K562 (cell line): ENCODE data around the gene TMEM63C. TPM values are rescaled to one million over a fixed set of nuclear protein-coding genes. Genes with fewer than 3 reads are reported as not detected.

Experiments used
- ATAC-seq: fragments of 200-7000 bp; cut with Tn5 transposase; 3 replicates; pipeline ENCODE4 v1.9.1; 2020; ENCODE audit warnings: moderate library complexity
- BruUV-seq: library from RNA; stranded (reverse); fragments of 400-500 nt; replicated peaks from 2 replicates; lab custom pipeline; 2021; lab: Mats Ljungman, UMichigan
- CTCF ChIA-PET: fragments of 300-600 bp; formaldehyde crosslinking; extraction: SDS; loops from one replicate; lab custom pipeline; 2021; ENCODE audit warnings: low intra/inter-chr PET ratio; lab: Yijun Ruan, JAX
- POLR2A ChIA-PET: fragments of 300-600, 350-650 bp; sonication (Branson Sonifier 250); formaldehyde crosslinking; extraction: SDS; loops from one replicate; lab custom pipeline; 2021; ENCODE audit warnings: antibody characterized with exemption, inconsistent platforms; lab: Yijun Ruan, JAX
- DNase-seq, 4 experiments: peaks; one replicate each; pipeline versions ENCODE4 v3.0.0 to v3.0.0-alpha.2; 2011 to 2018; ENCODE audit warnings: low spot score in 3 of 4, mixed read lengths in 3 of 4; ENCODE audit errors: extremely low read depth in 1 of 4
- FAIRE-seq: peaks from 2 replicates; lab custom pipeline; 2011; peaks lifted over from hg19 to GRCh38; lab: Jason Lieb, UNC
- H2AFZ ChIP-seq: 2 replicates; pipeline ENCODE4 v1.6.0; 2011; ENCODE audit warnings: low read depth, low read length, control low read depth, inconsistent platforms
- H3K27ac ChIP-seq: fragments of 200-600 bp; 3 replicates; pipeline ENCODE4 v1.8.0; 2011; ENCODE audit warnings: low read depth, mild to moderate bottlenecking, control low read depth, inconsistent platforms, low read length, moderate library complexity, mixed read lengths; ENCODE audit errors: extremely low read depth
- H3K27me3 ChIP-seq, 2 experiments: fragments of 300-600 bp in 1 of 2; 2 replicates in 1 of 2; 3 replicates in 1 of 2; pipeline versions ENCODE4 v1.6.0 to v1.8.0; 2011; ENCODE audit warnings: inconsistent platforms in 2 of 2, low read length in 2 of 2, mild to moderate bottlenecking in 1 of 2, mixed read lengths in 1 of 2, moderate library complexity in 1 of 2; ENCODE audit not compliant: control insufficient read depth in 2 of 2, insufficient read depth in 2 of 2
- H3K36me3 ChIP-seq: fragments of 300-600 bp; 3 replicates; pipeline ENCODE4 v1.8.0; 2011; ENCODE audit warnings: mild to moderate bottlenecking, low read length, inconsistent platforms; ENCODE audit not compliant: control insufficient read depth, insufficient read depth
- H3K4me1 ChIP-seq, 2 experiments: fragments of 200-600 bp in 1 of 2; replicated peaks in 1 of 2; 2 replicates in 1 of 2; 3 replicates in 1 of 2; pipeline versions ENCODE4 v1.5.1 to v1.8.0; 2011; ENCODE audit warnings: inconsistent platforms in 2 of 2, low read length in 2 of 2, mild to moderate bottlenecking in 1 of 2, mixed read lengths in 1 of 2, moderate library complexity in 1 of 2; ENCODE audit not compliant: control insufficient read depth in 2 of 2, insufficient read depth in 2 of 2
- H3K4me2 ChIP-seq: 2 replicates; pipeline ENCODE4 v1.6.1; 2011; ENCODE audit warnings: low read length, control low read depth, inconsistent platforms, mixed read lengths; ENCODE audit not compliant: insufficient read depth
- H3K4me3 ChIP-seq: fragments of 200-600 bp; sonication (generic), shearing (Covaris generic); 2 replicates; pipeline ENCODE4 v1.5.1; 2016; ENCODE audit warnings: control low read depth, inconsistent platforms
- H3K79me2 ChIP-seq: fragments of 200-600 bp; 3 replicates; pipeline ENCODE4 v1.8.0; 2011; ENCODE audit warnings: low read length, inconsistent platforms; ENCODE audit not compliant: control insufficient read depth, insufficient read depth
- H3K9ac ChIP-seq, 2 experiments: 2 replicates each; pipeline versions ENCODE4 v1.6.0 to v1.6.1; 2011; ENCODE audit warnings: low read depth in 2 of 2, low read length in 2 of 2, control low read depth in 1 of 2, inconsistent platforms in 1 of 2, mild to moderate bottlenecking in 1 of 2, mixed read lengths in 1 of 2; ENCODE audit not compliant: insufficient read depth in 1 of 2
- H3K9me1 ChIP-seq: one replicate; pipeline ENCODE4 v1.6.0; 2011; ENCODE audit warnings: inconsistent platforms, mild to moderate bottlenecking, low read length, moderate library complexity; ENCODE audit not compliant: control insufficient read depth, insufficient read depth
- H3K9me3 ChIP-seq: replicated peaks from 2 replicates; pipeline ENCODE4 v1.5.1; 2011; ENCODE audit warnings: low read depth, low read length, inconsistent platforms; ENCODE audit not compliant: control insufficient read depth, insufficient read depth
- H4K20me1 ChIP-seq: replicated peaks from 2 replicates; pipeline ENCODE4 v1.6.1; 2011; ENCODE audit warnings: low read length, inconsistent platforms, mixed read lengths; ENCODE audit not compliant: control insufficient read depth, insufficient read depth
- ZC3H4 ChIP-seq: sonication (generic); formaldehyde crosslinking; IDR thresholded peaks from 2 replicates; pipeline ENCODE4 v1.9.0; 2021; ENCODE audit warnings: missing genetic modification reagents, borderline replicate concordance
- WGBS: fragments of 100-300 bp; shearing (Covaris generic); methylation state at CpG from one replicate; pipeline ENCODE4 v1.1.6; 2016; ENCODE audit warnings: low coverage, mixed read lengths; ENCODE audit not compliant: insufficient coverage; ENCODE audit errors: missing lambda C conversion rate; 5-methylcytosine and 5-hydroxymethylcytosine counted together
- in situ Hi-C: fragments of 300-500 bp; cut with MboI; formaldehyde crosslinking; loops from 4 replicates; pipeline ENCODE4 v1.15.0; 2018; ENCODE audit warnings: inconsistent platforms, mixed read lengths
- intact Hi-C: fragments of 100-400 bp; cut with micrococcal nuclease; formaldehyde crosslinking; loops from 2 replicates; pipeline ENCODE4 v1.14.2; 2022
- polyA plus RNA-seq, 8 experiments: library from polyadenylated mRNA; depleted of rRNA in 4 of 8; stranded (reverse) in 5 of 8; unstranded in 3 of 8; fragments of >200 nt; fragmentation: Nextera tagmentation in 2 of 8; fragmentation: Illumina TruSeq in 1 of 8; extraction: Ambion mirVana in 2 of 8; extraction: Trizol in 1 of 8; gene quantifications; 2 replicates each; pipeline versions ENCODE4 v1.2.1 to v1.2.3, GENCODE V29; 2011 to 2014; ENCODE audit warnings: inconsistent platforms in 1 of 8, missing spikeins in 1 of 8
- total RNA-seq, 7 experiments: library from RNA; depleted of rRNA in 6 of 7; stranded (reverse); fragments of >200 nt in 6 of 7; fragmentation: Illumina TruSeq in 2 of 7; extraction: Trizol in 2 of 7; gene quantifications; 2 replicates each; pipeline versions ENCODE4 v1.2.1 to v1.2.3, GENCODE V29; 2011 to 2021; ENCODE audit warnings: low replicate concordance in 1 of 7
- TF ChIP-seq, protein P1 (sequence below): fragments of 200-800 bp; sonication (Bioruptor generic); IDR thresholded peaks from 2 replicates; pipeline ENCODE4 v1.6.1; 2017; ENCODE audit warnings: missing genetic modification characterization, missing compliant biosample characterization

TMEM63C gene
- total and polyA plus RNA-seq, 9 of the 15 experiments (the other 6 are each of a cell fraction or from before 2014, with no cell fraction given) = 0.07 TPM; not detected in 8

DNA sequence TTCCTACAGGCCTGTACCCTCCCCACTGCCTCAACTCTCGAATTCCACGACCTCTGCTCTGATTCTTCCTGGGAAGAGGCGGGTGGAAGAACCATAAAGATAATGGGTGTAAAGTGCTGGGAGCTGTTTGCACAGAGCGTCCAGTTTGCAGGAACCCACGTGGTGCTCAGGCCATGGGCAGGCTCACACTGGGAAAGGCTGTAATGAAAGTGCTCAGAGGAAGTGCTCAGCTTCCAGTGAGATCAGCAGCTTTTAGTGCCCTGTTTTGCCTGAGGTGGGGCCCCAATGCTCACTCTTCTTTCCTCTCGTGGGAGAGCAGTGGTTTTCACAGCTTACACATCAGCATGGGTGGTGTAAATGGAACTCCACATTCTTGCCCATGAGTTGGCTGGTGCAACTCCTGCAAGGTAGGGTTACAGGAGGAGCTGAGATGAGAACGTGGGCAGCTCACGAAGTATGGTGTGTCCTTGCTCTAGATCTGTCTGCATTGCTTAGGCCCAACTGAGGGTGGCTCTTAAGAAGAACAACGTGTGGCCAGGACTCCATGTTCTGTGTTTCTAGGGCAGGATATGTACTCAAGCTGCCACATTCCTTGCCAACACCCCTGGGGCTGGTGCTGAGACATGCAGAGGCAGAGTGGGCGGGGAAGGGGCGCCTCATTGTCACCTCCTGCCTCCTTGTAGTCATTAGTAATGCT lies 2.9 kb downstream of the TMEM63C start:
- no peak for ATAC-seq
- Histone ChIP-seq H3K4me1 (peaks cover 0 to 13% of the 10 kb centered on the region in 2 experiments; a peak in 3 of 5 replicates), H3K36me3 (no peaks in the 10 kb centered on the region), H3K27me3 (peaks cover 0 to 44% of the 10 kb centered on the region in 2 experiments; a peak in 3 of 5 replicates), H3K27ac (no peak overlapping the region), H3K4me3 (no peak overlapping the region), H3K9me3 (no peaks in the 10 kb centered on the region), H4K20me1 (no peaks in the 10 kb centered on the region), H3K79me2 (no peaks in the 10 kb centered on the region), H3K9ac (no peak overlapping the region), H3K9me1 (no peaks in the 10 kb centered on the region), H2AFZ (no peak overlapping the region), H3K4me2 (no peak overlapping the region)
- intact Hi-C loops (no loop called here), in situ Hi-C loops (no loop called here)
- TF ChIP-seq, protein P1, sequence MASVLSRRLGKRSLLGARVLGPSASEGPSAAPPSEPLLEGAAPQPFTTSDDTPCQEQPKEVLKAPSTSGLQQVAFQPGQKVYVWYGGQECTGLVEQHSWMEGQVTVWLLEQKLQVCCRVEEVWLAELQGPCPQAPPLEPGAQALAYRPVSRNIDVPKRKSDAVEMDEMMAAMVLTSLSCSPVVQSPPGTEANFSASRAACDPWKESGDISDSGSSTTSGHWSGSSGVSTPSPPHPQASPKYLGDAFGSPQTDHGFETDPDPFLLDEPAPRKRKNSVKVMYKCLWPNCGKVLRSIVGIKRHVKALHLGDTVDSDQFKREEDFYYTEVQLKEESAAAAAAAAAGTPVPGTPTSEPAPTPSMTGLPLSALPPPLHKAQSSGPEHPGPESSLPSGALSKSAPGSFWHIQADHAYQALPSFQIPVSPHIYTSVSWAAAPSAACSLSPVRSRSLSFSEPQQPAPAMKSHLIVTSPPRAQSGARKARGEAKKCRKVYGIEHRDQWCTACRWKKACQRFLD (CRISPR knock-in tag) = no peak
- BruUV-seq = no TSS peak
- ChIA-PET CTCF (no interaction called here), POLR2A (interaction anchor here (1.1 kb wide), 1 partner anchor 20 kb away, joined by 4 read pairs; no protein-coding TSS in a partner anchor)
- DNase-seq = no peak
- no peak for FAIRE-seq
- 0% methylated on average over 10 of the region's 11 CpGs for WGBS

GRCh38 chr14:77185093-77185465 lies 3.5 kb downstream of the TMEM63C start:
- 0% methylated on average over 2 of the region's 2 CpGs for WGBS
- POLR2A ChIA-PET = interaction anchor here (1.1 kb wide), 1 partner anchor 19 kb away, joined by 4 read pairs; no protein-coding TSS in a partner anchor
- H2AFZ ChIP-seq = no peak overlapping the region
- no peak overlapping the region for H3K9ac ChIP-seq
- no peak overlapping the region for H3K4me3 ChIP-seq
- TF ChIP-seq ZC3H4 (CRISPR knock-in tag) = no peak
- CTCF ChIA-PET = no interaction called here
- no peaks in the 10 kb centered on the region for H4K20me1 ChIP-seq
- H3K36me3 ChIP-seq = no peaks in the 10 kb centered on the region
- DNase-seq (no peak), ATAC-seq (no peak), FAIRE-seq (no peak)
- intact Hi-C loops (no loop called here), in situ Hi-C loops (no loop called here)
- peaks cover 0 to 13% of the 10 kb centered on the region in 2 experiments; a peak in 3 of 5 replicates for H3K4me1 ChIP-seq
- H3K4me2 ChIP-seq = no peak overlapping the region
- H3K9me1 ChIP-seq = no peaks in the 10 kb centered on the region
- peaks cover 0 to 44% of the 10 kb centered on the region in 2 experiments; a peak in 3 of 5 replicates for H3K27me3 ChIP-seq
- BruUV-seq = no TSS peak
- H3K27ac ChIP-seq = no peak overlapping the region
- H3K9me3 ChIP-seq = no peaks in the 10 kb centered on the region
- no peaks in the 10 kb centered on the region for H3K79me2 ChIP-seq
